ENCODE measurements around the gene INTS14. TPM values are rescaled to one million over a fixed set of nuclear protein-coding genes. Genes with fewer than 3 reads are reported as not detected.

INTS14 gene
- total and polyA plus RNA-seq, 4 donors: 12.0 to 26.4 (median 16.0) TPM

GRCh38 chr15:65642594-65642993, 31.7 kb upstream of the INTS14 start:
- 69% methylated on average over 6 of the region's 6 CpGs for WGBS
- Histone ChIP-seq H3K4me1 (ENCODE audit: control insufficient read depth in 4 of 4, insufficient read depth in 4 of 4, low read length in 3 of 4) (no peaks in the 10 kb centered on the region), H3K36me3 (ENCODE audit: control insufficient read depth in 4 of 4, insufficient read depth in 3 of 4, low read depth in 1 of 4, low read length in 3 of 4) (no peaks in the 10 kb centered on the region), H3K9ac (ENCODE audit: low read depth in 1 of 2, low read length in 2 of 2) (no peak overlapping the region), H3K9me3 (ENCODE audit: control insufficient read depth in 4 of 4, low read length in 3 of 4) (no peaks in the 10 kb centered on the region), H3K27me3 (ENCODE audit: control insufficient read depth in 4 of 4, insufficient read depth in 4 of 4, low read length in 3 of 4) (no peaks in the 10 kb centered on the region), H3K4me3 (ENCODE audit: low read depth in 1 of 3, low read length in 3 of 3) (no peak overlapping the region), H3K27ac (ENCODE audit: low read depth in 1 of 2, low read length in 2 of 2) (no peak overlapping the region)
- no peak for DNase-seq (ENCODE audit: low spot score)
- TF ChIP-seq JUND (IDR thresholded peaks at IDR 0.05): no peak
- no peak for TF ChIP-seq TAF1 (conservative IDR thresholded peaks at IDR 0.05)
- TF ChIP-seq GABPA (IDR thresholded peaks at IDR 0.05 in 1 of 2, conservative IDR thresholded peaks at IDR 0.05 in 1 of 2): no peak
- no peak for TF ChIP-seq SP1 (IDR thresholded peaks at IDR 0.05)
- no peak for TF ChIP-seq MAX (IDR thresholded peaks at IDR 0.05)
- TF ChIP-seq FOXA1 (IDR thresholded peaks at IDR 0.05): no peak
- no peak for TF ChIP-seq RAD21 (IDR thresholded peaks at IDR 0.05)
- TF ChIP-seq ZBTB33 (IDR thresholded peaks at IDR 0.05): no peak
- TF ChIP-seq ATF3 (IDR thresholded peaks at IDR 0.05): no peak
- TF ChIP-seq CTCF (IDR thresholded peaks at IDR 0.05; ENCODE audit: low read depth, low read length, missing input control): no peak
- no peak for TF ChIP-seq EGR1 (IDR thresholded peaks at IDR 0.05; ENCODE audit: low read depth in 2 of 2)
- no peak for TF ChIP-seq HNF4G (IDR thresholded peaks at IDR 0.05)

GRCh38 chr15:65641768-65642475, 31.0 kb upstream of the INTS14 start:
- Histone ChIP-seq H3K4me1 (ENCODE audit: control insufficient read depth in 4 of 4, insufficient read depth in 4 of 4, low read length in 3 of 4) (no peaks in the 10 kb centered on the region), H3K9ac (ENCODE audit: low read depth in 1 of 2, low read length in 2 of 2) (no peak overlapping the region), H3K36me3 (ENCODE audit: control insufficient read depth in 4 of 4, insufficient read depth in 3 of 4, low read depth in 1 of 4, low read length in 3 of 4) (no peaks in the 10 kb centered on the region), H3K27me3 (ENCODE audit: control insufficient read depth in 4 of 4, insufficient read depth in 4 of 4, low read length in 3 of 4) (no peaks in the 10 kb centered on the region), H3K9me3 (ENCODE audit: control insufficient read depth in 4 of 4, low read length in 3 of 4) (no peaks in the 10 kb centered on the region), H3K27ac (ENCODE audit: low read depth in 1 of 2, low read length in 2 of 2) (no peak overlapping the region), H3K4me3 (ENCODE audit: low read depth in 1 of 3, low read length in 3 of 3) (no peak overlapping the region)
- TF ChIP-seq FOXA1 (IDR thresholded peaks at IDR 0.05): no peak
- TF ChIP-seq CTCF (IDR thresholded peaks at IDR 0.05; ENCODE audit: low read depth, low read length, missing input control): no peak
- TF ChIP-seq JUND (IDR thresholded peaks at IDR 0.05): no peak
- no peak for TF ChIP-seq RXRA (IDR thresholded peaks at IDR 0.05)
- no peak for TF ChIP-seq GABPA (IDR thresholded peaks at IDR 0.05 in 1 of 2, conservative IDR thresholded peaks at IDR 0.05 in 1 of 2)
- WGBS: 82% methylated on average over 6 of the region's 6 CpGs
- DNase-seq (ENCODE audit: low spot score): no peak

All from liver (tissue), 9 donors.